Activated CD8-positive, alpha-beta memory T cell treated with anti-CD3 and anti-CD28 coated beads for 36 hours (primary cell): ENCODE results near the gene GPR146. TPM values are rescaled to one million over a fixed set of nuclear protein-coding genes. Genes with fewer than 3 reads are reported as not detected.

ENCODE experiments used
- CTCF ChIA-PET: fragments of 350-600 bp; sonication (Branson Sonifier 250); formaldehyde crosslinking; loops from one replicate; lab custom pipeline; 2021; ENCODE audit warnings: antibody characterized with exemption; lab: Charles Lee
- POLR2A ChIA-PET: fragments of 350-600 bp; sonication (Branson Sonifier 250); formaldehyde crosslinking; loops from one replicate; lab custom pipeline; 2021; ENCODE audit warnings: antibody characterized with exemption; lab: Charles Lee
- total RNA-seq, 2 experiments: library from RNA; stranded (reverse); gene quantifications; one replicate each; pipeline ENCODE4 v1.2.3, GENCODE V29; 2021

GPR146 gene
- total RNA-seq, 2 experiments from 2014 or later, result 2.1 TPM

- CTCF ChIA-PET, result interaction anchor here (1.0 to 1.8 kb wide), 2 partner anchors 27 to 99 kb away, joined by 3 to 6 read pairs; no protein-coding TSS in a partner anchor
- POLR2A ChIA-PET, result no interaction called here
Measured at GRCh38 chr7:1092161-1092632, 47.9 kb downstream of the GPR146 start.

- POLR2A ChIA-PET, result no interaction called here
- CTCF ChIA-PET, result interaction anchor here (1.2 to 1.9 kb wide), 2 partner anchors 83 to 100 kb away, joined by 3 to 6 read pairs; no protein-coding TSS in a partner anchor
Measured at GRCh38 chr7:1092806-1093501, 48.6 kb downstream of the GPR146 start.

- ChIA-PET POLR2A (no interaction called here), CTCF (interaction anchor here (1.2 to 1.9 kb wide), 2 partner anchors 83 to 101 kb away, joined by 3 to 6 read pairs; no protein-coding TSS in a partner anchor)
Measured at GRCh38 chr7:1093502-1093843, 49.1 kb downstream of the GPR146 start.

GRCh38 chr7:1093916-1094508 lies 49.7 kb downstream of the GPR146 start:
- POLR2A ChIA-PET, result no interaction called here
- CTCF ChIA-PET, result interaction anchor here (1.9 kb wide), 1 partner anchor 101 kb away, joined by 6 read pairs; no protein-coding TSS in a partner anchor

GRCh38 chr7:1094870-1095269 lies 50.5 kb downstream of the GPR146 start:
- CTCF ChIA-PET, result no interaction called here
- POLR2A ChIA-PET, result no interaction called here

- ChIA-PET POLR2A (no interaction called here), CTCF (interaction anchor here (0.6 kb wide), 1 partner anchor 92 kb away, joined by 5 read pairs; no protein-coding TSS in a partner anchor)
Measured at GRCh38 chr7:1095621-1096155, 51.3 kb downstream of the GPR146 start.

- ChIA-PET CTCF (interaction anchor here (0.6 kb wide), 1 partner anchor 92 kb away, joined by 5 read pairs; no protein-coding TSS in a partner anchor), POLR2A (no interaction called here)
Measured at GRCh38 chr7:1096156-1097119, 52.1 kb downstream of the GPR146 start.

- ChIA-PET POLR2A (no interaction called here), CTCF (no interaction called here)
Measured at GRCh38 chr7:1097120-1097504, 52.8 kb downstream of the GPR146 start.

GRCh38 chr7:1098243-1099153 lies 54.2 kb downstream of the GPR146 start:
- CTCF ChIA-PET, result no interaction called here
- POLR2A ChIA-PET, result no interaction called here

GRCh38 chr7:1099154-1099542 lies 54.8 kb downstream of the GPR146 start:
- ChIA-PET POLR2A (no interaction called here), CTCF (no interaction called here)

GRCh38 chr7:1099637-1100036 lies 55.3 kb downstream of the GPR146 start:
- ChIA-PET POLR2A (no interaction called here), CTCF (no interaction called here)

- ChIA-PET CTCF (no interaction called here), POLR2A (no interaction called here)
Measured at GRCh38 chr7:1100386-1100785, 56.0 kb downstream of the GPR146 start.

GRCh38 chr7:1100834-1101562 lies 56.7 kb downstream of the GPR146 start:
- CTCF ChIA-PET, result no interaction called here
- POLR2A ChIA-PET, result no interaction called here

- POLR2A ChIA-PET, result no interaction called here
- CTCF ChIA-PET, result interaction anchor here (0.6 to 3.0 kb wide), 3 partner anchors 36 to 107 kb away, joined by 4 to 11 read pairs (median 11); a partner anchor contains a TSS
Measured at GRCh38 chr7:1101563-1102431, 57.5 kb downstream of the GPR146 start.

GRCh38 chr7:1103009-1103788 lies 58.9 kb downstream of the GPR146 start:
- POLR2A ChIA-PET, result interaction anchor here (1.6 kb wide), 1 partner anchor 35 kb away, joined by 6 read pairs; a partner anchor contains a TSS
- CTCF ChIA-PET, result interaction anchor here (0.9 to 3.0 kb wide), 5 partner anchors 17 to 110 kb away, joined by 4 to 11 read pairs (median 8); a partner anchor contains a TSS
